M059J (cell line): Measurements from ENCODE around the gene CA4. TPM values are rescaled to one million over a fixed set of nuclear protein-coding genes. Genes with fewer than 3 reads are reported as not detected.
"Not testable (repeated sequence)": the region's sequence is repeated elsewhere in the genome, so short reads cannot be mapped to it uniquely, and the experiment has no call there.

Experiments used
- DNase-seq: peaks from one replicate; pipeline ENCODE4 v3.0.0-alpha.2; 2012; ENCODE audit warnings: low read depth
- total RNA-seq: library from RNA; depleted of rRNA; stranded (reverse); fragments of >200 nt; shearing (Covaris generic); gene quantifications from 2 replicates; pipeline ENCODE4 v1.2.3, GENCODE V29; 2014; rRNA removed

Gene CA4
- total RNA-seq: 0.42 TPM in 1 of 2 replicates, not detected in the other

DNA sequence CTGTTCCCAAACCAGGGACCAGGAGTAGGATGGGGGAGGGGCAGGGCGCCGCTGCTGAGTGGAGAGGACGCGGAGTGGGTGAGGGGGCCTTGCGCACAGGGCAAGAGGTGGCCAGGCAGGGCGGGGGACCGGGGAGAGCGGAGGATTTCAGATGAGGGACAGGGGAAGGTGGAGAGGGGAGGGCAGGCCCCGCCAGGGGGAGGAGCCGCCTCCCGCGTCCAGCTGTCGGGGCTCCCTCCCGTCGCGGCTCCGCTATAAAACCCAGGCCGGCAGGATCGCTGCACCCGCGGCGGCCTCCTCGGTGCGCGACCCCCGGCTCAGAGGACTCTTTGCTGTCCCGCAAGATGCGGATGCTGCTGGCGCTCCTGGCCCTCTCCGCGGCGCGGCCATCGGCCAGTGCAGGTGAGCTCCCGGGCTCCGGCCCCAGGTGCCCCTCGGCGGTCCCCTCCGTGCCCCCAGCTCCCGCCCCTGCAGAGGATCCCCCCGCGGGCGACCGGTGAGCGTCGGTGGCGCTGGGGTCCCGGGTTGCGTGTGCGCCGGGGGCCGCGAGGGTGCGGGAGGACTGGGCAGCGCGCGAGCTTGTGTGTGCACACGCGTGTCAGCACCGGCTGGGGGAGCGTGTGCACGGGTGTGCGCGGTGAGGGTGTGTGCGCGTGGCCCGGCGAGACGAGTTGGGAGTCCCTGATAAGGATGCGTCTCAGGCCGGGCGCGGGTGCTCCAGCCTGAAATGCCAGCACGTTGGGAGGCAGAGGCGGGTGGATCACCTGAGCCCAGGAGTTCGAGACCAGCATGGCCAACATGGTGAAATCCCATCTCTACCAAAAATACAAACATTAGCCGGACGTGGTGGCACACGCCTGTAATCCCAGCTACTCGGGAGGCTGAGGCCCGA lies at the start of gene CA4:
Gene CA4 (plus strand): TSS at position 283 of the 892 bp plus-strand sequence. CDS start 62 bp downstream, at position 345.
- DNase-seq: no peak

GRCh38 chr17:60100577-60100976 lies 49.2 kb upstream of the CA4 start:
- not testable (repeated sequence) for DNase-seq

DNA sequence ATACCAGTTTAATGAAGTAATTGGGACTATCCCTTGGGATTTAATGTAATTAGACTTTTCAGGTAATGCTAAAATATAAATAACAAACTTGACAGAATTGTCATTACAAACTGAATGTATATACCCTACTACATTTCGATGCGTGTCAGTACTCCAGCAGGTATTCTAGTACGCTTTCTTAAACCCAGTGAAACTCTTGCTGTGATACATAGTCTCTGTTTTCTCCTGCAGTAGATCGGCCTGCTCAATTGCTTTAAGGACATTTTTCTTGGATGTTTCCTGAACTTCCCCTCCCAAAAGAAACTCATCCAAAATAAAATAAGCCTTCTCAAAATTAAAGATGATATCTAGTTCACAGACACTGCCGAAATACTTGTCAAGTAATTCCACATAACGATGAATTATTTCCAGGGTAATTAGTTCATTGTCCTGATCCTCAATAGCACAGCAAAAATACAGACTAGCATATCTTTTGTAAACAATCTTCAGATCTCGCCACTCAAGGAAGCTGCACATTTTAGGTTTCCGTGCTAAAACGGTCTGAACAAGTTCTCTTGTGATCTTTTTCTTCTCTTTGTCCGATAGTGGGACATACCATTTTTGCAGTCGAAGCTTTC lies 47.6 kb upstream of the CA4 start:
- not testable (repeated sequence) for DNase-seq

GRCh38 chr17:60102632-60103096 lies 47.1 kb upstream of the CA4 start:
- DNase-seq: peak; percentile 70

DNA sequence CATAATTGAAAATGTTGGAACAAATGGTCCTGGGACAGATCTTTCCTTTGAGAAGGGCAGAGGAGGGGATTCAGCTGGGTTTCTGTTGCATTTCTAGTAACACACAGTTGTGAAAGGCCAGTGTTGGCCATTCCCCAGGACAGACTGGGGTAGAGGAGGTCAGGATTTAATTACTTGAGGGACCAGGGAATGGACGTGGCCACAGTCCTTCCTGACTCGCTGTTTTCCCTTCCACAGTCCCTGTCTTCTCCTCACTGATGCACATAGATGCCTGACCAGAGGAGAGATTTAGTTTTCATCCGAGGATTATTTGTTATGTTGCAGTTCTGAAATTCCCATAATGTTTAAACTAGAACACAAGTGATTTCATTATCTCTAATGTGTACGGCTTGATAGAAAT lies 45.8 kb upstream of the CA4 start:
- DNase-seq: peak; percentile 31

DNA sequence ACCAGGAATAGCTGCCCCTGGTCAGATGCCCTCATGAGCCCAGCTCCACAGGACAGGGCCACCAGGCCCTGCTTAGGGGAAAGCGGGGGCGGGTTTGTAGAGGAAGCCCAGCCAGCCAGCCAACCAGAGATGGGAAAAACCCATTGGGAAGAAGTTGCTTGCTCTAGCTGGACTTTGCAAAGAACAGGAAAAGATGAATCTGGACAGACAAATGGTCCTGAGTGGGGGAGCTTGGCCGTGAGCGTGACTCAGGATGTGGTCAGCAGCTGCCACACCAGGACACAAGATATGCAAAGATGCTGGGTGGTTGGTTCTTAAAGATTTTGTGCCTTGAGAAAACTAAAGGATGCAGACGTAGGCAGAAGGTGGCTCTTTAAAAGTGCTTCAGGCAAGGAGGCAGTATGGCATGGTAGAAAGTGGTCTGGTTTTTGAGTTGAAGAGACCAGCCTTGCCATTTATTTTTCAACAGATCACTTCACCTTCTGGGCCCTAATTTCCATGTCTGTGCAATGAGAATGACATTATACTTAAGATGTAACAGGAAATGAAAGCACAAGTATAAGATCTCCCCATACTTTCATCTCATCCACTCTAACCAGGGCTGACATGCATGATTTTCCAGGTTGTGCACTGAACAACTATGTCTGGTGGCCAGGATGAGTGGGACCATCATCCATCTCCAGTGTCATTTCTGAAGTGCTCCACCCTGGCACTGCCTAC lies 43.3 kb upstream of the CA4 start:
- DNase-seq: peak; percentile 80

DNA sequence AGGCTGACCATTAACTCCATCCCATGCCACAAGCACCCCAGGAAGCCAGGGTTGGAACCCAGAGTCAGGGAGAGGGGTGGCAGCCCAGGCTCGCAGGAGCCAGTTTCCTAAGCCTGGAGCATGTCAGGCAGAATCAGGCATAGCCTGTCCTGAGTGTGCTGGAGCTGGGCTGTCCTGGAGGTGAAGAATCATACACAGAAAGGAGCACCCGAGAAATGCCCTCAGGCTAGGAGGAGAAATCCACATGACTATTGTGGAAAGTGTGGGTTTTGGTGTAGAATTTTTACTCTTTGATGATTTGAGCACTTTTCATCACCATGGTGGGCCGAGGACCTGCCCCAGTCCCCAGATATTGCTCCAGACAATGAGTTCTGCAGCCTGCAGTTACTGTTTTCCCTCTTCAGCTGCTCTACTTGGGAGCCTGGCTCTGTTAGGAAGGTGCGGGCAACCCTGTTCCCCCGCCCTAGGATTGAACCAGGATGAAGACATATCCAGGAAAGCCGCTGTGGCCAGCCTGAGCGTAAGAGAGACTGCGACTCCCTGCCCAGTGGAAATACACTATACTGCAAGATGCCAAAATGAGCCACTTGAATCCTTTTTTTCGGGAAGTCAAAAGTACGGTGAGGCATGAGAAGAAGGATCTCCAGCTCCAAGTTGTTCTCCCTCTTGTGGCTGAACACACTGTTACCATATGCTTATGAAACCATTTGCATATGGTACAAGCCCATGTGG lies 42.1 kb upstream of the CA4 start:
- DNase-seq: peak; percentile 66

GRCh38 chr17:60108309-60108708 lies 41.5 kb upstream of the CA4 start:
- DNase-seq: not testable (repeated sequence)

DNA sequence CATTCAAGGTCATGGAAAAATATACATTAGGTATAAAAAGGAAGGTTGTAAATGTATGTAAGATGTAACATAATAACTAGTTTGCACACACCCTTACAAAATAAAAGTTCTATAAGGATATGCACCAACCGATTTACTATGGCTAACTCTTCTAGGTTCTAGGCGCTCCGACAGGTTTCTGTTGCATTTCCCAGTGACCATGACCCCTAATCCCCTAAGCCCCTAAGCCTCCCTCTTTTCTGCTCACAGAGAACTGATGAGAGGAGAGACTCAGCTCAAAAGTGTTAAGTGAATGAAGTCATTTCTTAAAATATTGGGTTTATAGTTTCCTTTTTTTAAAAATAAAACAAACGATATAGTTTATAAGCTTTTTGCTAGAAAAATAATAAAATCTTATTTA lies 41.1 kb upstream of the CA4 start:
- DNase-seq: no peak

GRCh38 chr17:60109161-60109560 lies 40.6 kb upstream of the CA4 start:
- no peak for DNase-seq

DNA sequence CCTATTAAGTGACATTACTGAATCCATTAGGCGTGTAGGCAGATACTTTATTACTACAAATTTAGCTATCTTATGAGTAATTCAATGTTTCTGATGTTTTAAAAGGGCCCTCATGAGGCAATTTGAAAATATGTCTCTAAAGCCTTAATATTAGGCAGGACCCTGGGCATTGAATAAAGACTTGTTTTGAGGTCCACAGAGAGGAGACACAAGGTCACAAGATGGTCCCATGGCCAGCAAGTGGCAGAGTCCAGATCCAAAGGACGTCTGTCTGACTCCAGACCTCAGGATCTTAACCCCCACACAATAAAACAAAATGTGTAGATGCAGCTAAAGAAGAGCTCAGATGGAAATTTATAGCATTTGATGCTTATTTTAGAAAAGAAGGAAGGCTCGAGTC lies 39.2 kb upstream of the CA4 start:
- no peak for DNase-seq

GRCh38 chr17:60111661-60112060 lies 38.1 kb upstream of the CA4 start:
- not testable (repeated sequence) for DNase-seq

DNA sequence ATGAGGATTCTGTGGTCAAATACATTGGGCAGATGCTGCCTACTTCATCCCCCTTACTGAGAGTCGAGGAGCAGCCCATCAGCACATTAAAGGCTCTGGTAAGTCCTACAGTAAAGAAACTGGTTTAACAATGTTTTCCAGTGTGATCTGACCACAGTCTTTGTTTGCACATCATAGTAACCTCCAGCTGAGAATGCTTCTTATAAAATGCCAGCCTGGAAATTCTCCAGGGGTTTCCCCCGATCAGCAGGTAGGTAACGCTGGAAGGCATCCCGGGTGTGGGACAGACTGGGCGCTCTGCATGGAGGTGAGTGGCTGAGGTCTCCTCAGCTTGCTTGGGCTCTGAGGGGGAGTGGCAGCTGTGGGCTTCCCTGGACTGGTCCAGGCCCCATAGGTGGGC lies 34.4 kb upstream of the CA4 start:
- not testable (repeated sequence) for DNase-seq

- not testable (repeated sequence) for DNase-seq
Measured at GRCh38 chr17:60116196-60116595, 33.6 kb upstream of the CA4 start.

- DNase-seq: not testable (repeated sequence)
Measured at GRCh38 chr17:60119162-60119561, 30.6 kb upstream of the CA4 start.

DNA sequence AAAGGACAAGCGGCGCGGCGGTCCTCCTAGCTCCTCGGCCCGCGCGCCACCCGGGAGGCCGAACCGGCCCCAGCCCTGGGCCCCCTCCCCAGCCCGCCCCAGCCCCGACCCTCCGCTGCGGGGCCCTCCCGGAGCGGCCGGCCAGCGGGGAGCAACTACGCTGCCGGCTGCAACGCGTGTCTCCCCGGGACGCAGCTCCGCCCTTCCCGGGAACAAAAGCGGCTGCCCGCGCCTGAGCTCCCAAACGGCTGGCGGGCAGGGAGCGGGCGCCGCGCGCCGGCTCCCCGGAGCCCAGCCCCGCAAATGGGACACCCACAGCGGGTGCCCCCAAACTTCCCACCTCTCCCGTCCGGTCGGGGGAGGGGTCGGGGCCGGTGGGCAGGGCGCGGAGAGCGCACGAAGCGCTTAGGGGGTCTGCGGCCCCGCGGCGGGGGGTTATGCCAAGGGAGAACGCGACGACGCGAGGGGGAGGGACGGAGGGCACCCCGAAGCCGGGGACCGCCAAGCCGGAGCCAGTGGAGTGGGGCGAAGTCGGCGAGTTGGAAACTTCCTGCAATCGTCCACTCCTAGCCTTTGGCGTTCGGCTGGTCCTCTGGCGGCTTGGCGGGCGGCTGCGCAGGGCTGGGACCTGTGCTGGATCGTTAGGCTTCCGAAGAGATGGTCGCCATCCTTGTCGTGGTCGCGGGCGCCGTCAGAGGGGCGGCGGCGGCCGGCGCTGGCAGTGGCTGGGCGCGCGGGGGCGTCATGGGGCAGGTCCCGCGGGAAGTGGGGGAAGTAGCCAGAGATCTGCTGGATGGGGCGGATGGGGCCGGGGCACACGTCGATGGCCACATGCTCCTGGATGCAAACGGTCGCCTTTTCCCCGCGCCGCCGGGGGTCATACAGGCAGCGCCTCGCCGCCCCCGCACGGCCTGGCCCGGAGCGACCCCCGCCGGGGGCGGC lies 29.7 kb upstream of the CA4 start:
- DNase-seq: not testable (repeated sequence)

GRCh38 chr17:60127068-60128064 lies 22.4 kb upstream of the CA4 start:
- no peak for DNase-seq

GRCh38 chr17:60128171-60128859 lies 21.5 kb upstream of the CA4 start:
- no peak for DNase-seq
